Breast epithelium (tissue), 4 donors: ENCODE results near the gene CCDC201. TPM values are rescaled to one million over a fixed set of nuclear protein-coding genes. Genes with fewer than 3 reads are reported as not detected.

Experiments
- DNase-seq, 2 donors: peaks; one replicate each; pipeline ENCODE4 v3.0.0-alpha.2; 2019; ENCODE audit warnings: low spot score in 2 of 2
- H3K27ac ChIP-seq, 2 donors: fragments of 200-600 bp; sonication (generic) in 1 of 2; one replicate each; pipeline ENCODE4 v1.5.1; 2016 to 2019; ENCODE audit warnings: mild to moderate bottlenecking in 1 of 2
- H3K27me3 ChIP-seq, 2 donors: fragments of 200-600 bp; sonication (generic) in 1 of 2; one replicate each; pipeline versions ENCODE4 v1.5.1 to v1.6.0; 2017 to 2019; ENCODE audit warnings: control low read depth in 1 of 2, mild to moderate bottlenecking in 1 of 2
- H3K36me3 ChIP-seq: fragments of 200-600 bp; one replicate; pipeline ENCODE4 v1.5.1; 2019
- H3K4me1 ChIP-seq, 2 donors: fragments of 200-600 bp; sonication (generic); one replicate each; pipeline ENCODE4 v1.5.1; 2016 to 2019; ENCODE audit warnings: control low read depth in 1 of 2
- H3K4me3 ChIP-seq, 3 donors: fragments of 200-600 bp; sonication (generic); 1 replicate in 2 of 3; 2 replicates in 1 of 3; pipeline ENCODE4 v1.5.1; 2016 to 2019; ENCODE audit warnings: mild to moderate bottlenecking in 3 of 3, moderate library complexity in 2 of 3
- H3K9me3 ChIP-seq, 2 donors: fragments of 200-600 bp; sonication (generic) in 1 of 2; one replicate each; pipeline ENCODE4 v1.5.1; 2016 to 2019; ENCODE audit warnings: control low read depth in 1 of 2
- POLR2A ChIP-seq: fragments of 450-650 bp; IDR thresholded peaks from one replicate; pipeline ENCODE4 v1.6.1; 2016; ENCODE audit warnings: antibody characterized with exemption, mild to moderate bottlenecking, moderate library complexity
- POLR2AphosphoS5 ChIP-seq, 3 donors: sonication (generic); formaldehyde crosslinking; IDR thresholded peaks; one replicate each; pipeline ENCODE4 v1.6.1; 2017; ENCODE audit warnings: antibody characterized with exemption in 3 of 3
- intact Hi-C: fragments of 100-400 bp; cut with DNase I; formaldehyde crosslinking; loops from one replicate; pipeline ENCODE4 v1.15.1; 2023; ENCODE audit warnings: low total_unique reads
- total RNA-seq, 3 donors: library from RNA; depleted of rRNA; stranded (reverse); fragments of >200 nt; gene quantifications; one replicate each; pipeline ENCODE4 v1.1.0, GENCODE V29; 2016
- TF ChIP-seq, protein P1 (sequence below), 3 donors: fragments of 450-650 bp; IDR thresholded peaks; one replicate each; pipeline ENCODE4 v1.5.1; 2016 to 2017; ENCODE audit warnings: antibody characterized with exemption in 3 of 3, mild to moderate bottlenecking in 3 of 3, moderate library complexity in 3 of 3

The CCDC201 gene
- total RNA-seq, 3 donors from 2014 or later = not detected

DNA sequence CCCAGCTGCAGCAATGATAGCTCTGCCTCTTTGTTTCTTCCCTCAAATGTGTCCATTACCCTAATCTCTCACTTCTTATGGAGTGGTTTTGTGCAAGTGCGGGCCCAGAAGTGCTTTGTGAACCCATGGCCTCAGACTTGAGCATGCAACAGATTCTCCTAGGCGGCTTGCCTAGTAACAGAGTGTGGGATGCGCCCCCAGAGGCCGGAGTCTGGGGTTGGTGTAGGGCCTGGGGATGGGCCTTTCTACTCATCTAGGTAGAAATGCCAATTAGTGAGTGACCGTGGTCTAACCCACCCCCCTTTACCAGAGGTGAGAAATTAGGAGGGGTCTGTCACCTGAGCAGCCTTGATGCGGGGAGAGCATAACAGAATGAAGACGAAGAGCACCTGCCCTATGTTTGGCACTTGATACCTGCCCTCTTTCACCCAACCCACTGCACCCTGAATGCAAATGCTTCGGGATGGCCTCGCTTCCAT lies 8.4 kb upstream of the CCDC201 start:
- intact Hi-C loops = no loop called here
- H3K4me1 ChIP-seq = no peaks in the 10 kb centered on the region

DNA sequence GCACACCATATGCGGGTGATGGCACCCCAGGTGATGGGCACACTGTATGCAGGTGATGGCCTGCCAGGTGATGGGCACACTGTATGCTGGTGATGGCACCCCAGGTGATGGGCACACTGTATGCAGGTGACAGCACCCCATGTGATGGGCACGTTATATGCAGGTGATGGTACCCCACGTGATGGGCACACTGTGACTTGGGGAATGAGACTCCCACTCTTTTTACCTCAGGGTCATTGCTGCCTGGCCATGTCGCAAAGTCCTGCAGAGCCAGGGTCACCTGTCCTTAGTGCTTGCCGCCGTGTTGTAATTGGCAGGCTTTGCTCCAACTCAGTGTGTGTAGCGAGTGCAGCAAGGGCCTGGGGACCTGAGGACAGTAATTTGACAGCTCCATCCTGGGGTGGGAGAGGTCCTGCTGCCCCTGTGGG lies 7.6 kb upstream of the CCDC201 start:
- peaks cover 12 to 18% of the 10 kb centered on the region in 2 donors for H3K9me3 ChIP-seq
- H3K4me1 ChIP-seq = no peaks in the 10 kb centered on the region
- H3K27me3 ChIP-seq = peaks cover 0 to 4% of the 10 kb centered on the region in 2 donors
- intact Hi-C loops = no loop called here
- no peak for DNase-seq
- H3K36me3 ChIP-seq = no peaks in the 10 kb centered on the region
- TF ChIP-seq POLR2AphosphoS5 (IDR thresholded peaks at IDR 0.05) (no peak), POLR2A (no peak)
- TF ChIP-seq, protein P1, sequence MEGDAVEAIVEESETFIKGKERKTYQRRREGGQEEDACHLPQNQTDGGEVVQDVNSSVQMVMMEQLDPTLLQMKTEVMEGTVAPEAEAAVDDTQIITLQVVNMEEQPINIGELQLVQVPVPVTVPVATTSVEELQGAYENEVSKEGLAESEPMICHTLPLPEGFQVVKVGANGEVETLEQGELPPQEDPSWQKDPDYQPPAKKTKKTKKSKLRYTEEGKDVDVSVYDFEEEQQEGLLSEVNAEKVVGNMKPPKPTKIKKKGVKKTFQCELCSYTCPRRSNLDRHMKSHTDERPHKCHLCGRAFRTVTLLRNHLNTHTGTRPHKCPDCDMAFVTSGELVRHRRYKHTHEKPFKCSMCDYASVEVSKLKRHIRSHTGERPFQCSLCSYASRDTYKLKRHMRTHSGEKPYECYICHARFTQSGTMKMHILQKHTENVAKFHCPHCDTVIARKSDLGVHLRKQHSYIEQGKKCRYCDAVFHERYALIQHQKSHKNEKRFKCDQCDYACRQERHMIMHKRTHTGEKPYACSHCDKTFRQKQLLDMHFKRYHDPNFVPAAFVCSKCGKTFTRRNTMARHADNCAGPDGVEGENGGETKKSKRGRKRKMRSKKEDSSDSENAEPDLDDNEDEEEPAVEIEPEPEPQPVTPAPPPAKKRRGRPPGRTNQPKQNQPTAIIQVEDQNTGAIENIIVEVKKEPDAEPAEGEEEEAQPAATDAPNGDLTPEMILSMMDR (IDR thresholded peaks at IDR 0.05) = no peak
- H3K4me3 ChIP-seq = no peak overlapping the region
- H3K27ac ChIP-seq = no peak overlapping the region

More for the DNA sequence above, 8.4 kb upstream of the CCDC201 start:
- Histone ChIP-seq H3K36me3 (no peaks in the 10 kb centered on the region), H3K27me3 (peaks cover 0 to 4% of the 10 kb centered on the region in 2 donors), H3K4me3 (no peak overlapping the region), H3K27ac (no peak overlapping the region), H3K9me3 (peaks cover 12 to 18% of the 10 kb centered on the region in 2 donors)
- DNase-seq = no peak
- TF ChIP-seq POLR2AphosphoS5 (IDR thresholded peaks at IDR 0.05) = no peak
- no peak for TF ChIP-seq POLR2A
- TF ChIP-seq, protein P1 (IDR thresholded peaks at IDR 0.05) = no peak

DNA sequence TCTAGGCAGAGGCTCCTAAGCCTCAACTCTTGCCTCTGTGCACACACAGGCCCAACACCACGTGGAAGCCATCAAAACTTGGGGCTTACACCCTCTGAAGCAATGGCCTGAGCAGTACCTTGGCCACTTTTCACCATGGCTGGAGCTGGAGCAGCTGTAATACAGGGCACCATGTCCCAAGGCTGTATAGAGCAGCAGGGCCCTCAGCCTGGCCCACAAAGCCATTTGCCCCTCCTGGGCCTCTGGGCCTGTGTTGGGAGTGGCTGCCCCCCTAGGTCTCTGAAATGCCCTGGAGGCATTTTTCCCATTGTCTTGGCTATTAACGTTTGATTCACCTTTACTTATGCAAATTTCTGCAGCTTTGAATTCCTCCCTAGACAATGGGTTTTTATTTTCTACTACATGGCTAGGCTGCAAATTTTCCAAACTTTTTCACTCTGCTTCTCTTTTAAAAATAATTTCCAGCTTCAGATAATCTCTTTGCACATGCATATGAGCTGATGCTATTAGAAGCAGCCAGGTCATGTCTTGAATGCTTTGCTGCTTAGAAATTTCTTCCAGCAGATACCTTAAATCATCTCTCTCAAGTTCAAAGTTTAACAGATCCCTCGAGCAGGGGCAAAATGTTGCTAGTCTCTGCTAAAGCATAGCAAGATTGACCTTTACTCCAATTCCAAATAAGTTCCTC lies 5.7 kb upstream of the CCDC201 start:
- Histone ChIP-seq H3K4me1 (no peaks in the 10 kb centered on the region), H3K9me3 (peaks cover 12 to 18% of the 10 kb centered on the region in 2 donors), H3K27ac (no peak overlapping the region), H3K27me3 (no peaks in the 10 kb centered on the region), H3K36me3 (no peaks in the 10 kb centered on the region), H3K4me3 (no peak overlapping the region)
- intact Hi-C loops = no loop called here
- no peak for TF ChIP-seq POLR2A
- no peak for TF ChIP-seq POLR2AphosphoS5 (IDR thresholded peaks at IDR 0.05)
- TF ChIP-seq, protein P1 (IDR thresholded peaks at IDR 0.05) = no peak
- no peak for DNase-seq

DNA sequence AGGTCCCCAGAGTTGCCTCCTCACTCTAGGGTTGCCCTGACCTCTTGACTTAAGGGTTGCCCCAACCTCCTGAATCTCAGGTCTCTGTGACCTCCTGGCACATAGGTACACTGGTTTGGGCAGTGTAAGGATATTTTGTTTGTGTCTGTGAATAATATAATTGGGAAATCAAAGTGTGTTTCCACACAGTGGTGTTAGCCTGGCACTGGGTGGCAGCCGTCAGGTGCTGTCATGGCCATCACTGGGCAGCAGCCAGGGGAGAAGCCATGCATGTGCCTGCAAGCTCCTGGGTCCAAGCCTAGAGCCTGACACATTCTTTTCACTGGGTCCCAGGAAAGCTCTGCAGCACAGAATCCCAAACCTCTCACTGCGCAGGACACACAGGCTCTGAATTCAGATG lies 3.6 kb upstream of the CCDC201 start:
- H3K36me3 ChIP-seq = no peaks in the 10 kb centered on the region
- no peaks in the 10 kb centered on the region for H3K27me3 ChIP-seq
- intact Hi-C loops = no loop called here
- H3K27ac ChIP-seq = no peak overlapping the region
- no peaks in the 10 kb centered on the region for H3K4me1 ChIP-seq
- DNase-seq = no peak
- H3K4me3 ChIP-seq = no peak overlapping the region
- TF ChIP-seq POLR2A (no peak), POLR2AphosphoS5 (IDR thresholded peaks at IDR 0.05) (no peak)
- TF ChIP-seq, protein P1 (IDR thresholded peaks at IDR 0.05) = no peak
- peaks cover 12 to 18% of the 10 kb centered on the region in 2 donors for H3K9me3 ChIP-seq

DNA sequence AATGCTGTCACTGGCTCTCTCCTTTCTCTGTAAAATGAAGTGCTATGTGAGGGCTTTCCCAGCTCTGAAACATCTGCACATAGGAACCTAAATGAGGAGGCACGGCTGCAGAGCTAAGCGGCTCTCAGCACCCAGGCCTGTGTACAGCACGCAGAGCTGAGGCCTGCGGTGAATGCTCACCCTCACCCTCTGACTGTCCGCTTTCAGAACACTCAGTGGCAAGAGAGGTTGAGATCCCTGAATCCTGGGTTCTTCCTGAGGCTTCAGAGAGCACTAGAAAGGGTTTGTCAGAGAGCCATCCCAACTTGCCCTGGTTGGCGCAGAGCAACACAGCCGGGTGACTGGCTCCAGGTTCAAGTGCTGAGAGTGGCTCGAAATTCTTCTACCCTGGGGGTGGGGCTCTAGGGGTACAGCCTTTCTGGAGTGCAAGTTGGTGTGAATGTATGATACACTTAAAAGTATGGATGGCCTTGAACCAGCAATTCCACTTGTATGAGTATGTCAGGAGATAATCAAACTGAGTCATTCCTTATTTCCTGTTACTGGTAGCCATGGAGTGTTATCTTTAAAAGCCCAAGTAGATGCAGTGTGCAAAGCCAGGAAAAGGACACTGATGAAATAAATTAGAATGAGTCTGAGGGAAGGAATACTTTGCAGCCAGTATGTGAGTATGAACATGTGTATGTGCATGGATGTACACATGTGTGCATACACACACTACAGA lies 1.7 kb upstream of the CCDC201 start:
- H3K27me3 ChIP-seq = no peaks in the 10 kb centered on the region

More for the DNA sequence above, 1.7 kb upstream of the CCDC201 start:
- no peak for TF ChIP-seq POLR2A
- TF ChIP-seq POLR2AphosphoS5 (IDR thresholded peaks at IDR 0.05) = no peak
- TF ChIP-seq, protein P1 (IDR thresholded peaks at IDR 0.05) = no peak
- Histone ChIP-seq H3K4me1 (no peaks in the 10 kb centered on the region), H3K9me3 (peaks cover 12 to 18% of the 10 kb centered on the region in 2 donors), H3K4me3 (no peak overlapping the region), H3K36me3 (no peaks in the 10 kb centered on the region), H3K27ac (no peak overlapping the region)
- intact Hi-C loops = no loop called here
- DNase-seq = no peak
